ENCODE measurements around the gene METTL26.

Gene METTL26

DNA sequence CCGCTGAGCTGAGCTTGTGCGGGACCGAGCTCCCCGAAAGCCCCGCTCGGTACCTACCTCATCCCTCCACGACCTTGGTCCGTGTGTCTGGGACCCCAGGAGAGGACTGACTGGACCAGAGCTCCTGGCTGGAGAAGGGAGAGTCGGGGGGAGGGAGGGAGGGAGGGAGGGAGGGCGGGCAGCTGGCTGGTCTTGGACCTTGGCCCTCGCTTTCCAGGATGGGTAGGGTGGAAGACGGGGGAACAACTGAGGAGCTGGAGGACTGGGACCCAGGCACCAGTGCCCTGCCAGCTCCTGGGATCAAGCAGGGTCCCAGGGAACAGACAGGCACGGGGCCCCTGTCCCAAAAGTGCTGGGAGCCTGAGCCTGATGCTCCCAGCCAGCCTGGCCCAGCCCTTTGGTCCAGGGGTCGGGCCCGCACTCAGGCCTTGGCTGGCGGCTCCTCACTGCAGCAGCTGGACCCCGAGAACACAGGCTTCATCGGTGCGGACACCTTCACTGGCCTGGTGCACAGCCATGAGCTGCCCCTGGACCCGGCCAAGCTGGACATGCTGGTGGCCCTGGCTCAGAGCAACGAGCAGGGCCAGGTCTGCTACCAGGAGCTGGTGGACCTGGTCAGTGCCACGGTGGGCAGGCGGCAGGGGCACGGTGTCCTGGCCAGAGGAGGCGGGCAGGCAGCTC lies 39.9 kb upstream of the METTL26 start:
- peak in 3 of 56 donors; percentile 27 to 44 (median 31) for DNase-seq

- peak in 30 of 56 donors; percentile 7 to 76 (median 32) for DNase-seq
These were observed 39.1 kb upstream of the METTL26 start, which contains the start of gene RHBDL1 for GRCh38 chr16:674968-675883. TSS of gene RHBDL1 (plus strand) at chr16:675671. CDS start at chr16:675791, 120 bp downstream.

GRCh38 chr16:674214-674881 lies 38.2 kb upstream of the METTL26 start:
- no peak for DNase-seq

GRCh38 chr16:673399-673991 lies 37.4 kb upstream of the METTL26 start:
- no peak for DNase-seq

DNA sequence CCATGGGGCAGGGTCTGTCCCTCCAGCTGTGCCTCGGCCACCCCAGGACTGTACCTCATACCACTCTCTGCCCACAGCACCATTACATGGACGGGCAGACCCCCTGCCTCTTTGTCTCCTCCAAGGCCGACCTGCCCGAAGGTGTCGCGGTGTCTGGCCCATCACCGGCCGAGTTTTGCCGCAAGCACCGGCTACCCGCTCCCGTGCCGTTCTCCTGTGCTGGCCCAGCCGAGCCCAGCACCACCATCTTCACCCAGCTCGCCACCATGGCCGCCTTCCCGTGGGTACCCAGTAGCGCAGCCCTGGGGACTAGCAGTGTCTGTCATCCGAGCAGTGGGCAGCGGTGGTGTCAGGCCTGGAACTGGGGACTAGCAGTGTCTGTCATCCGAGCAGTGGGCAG lies 36.7 kb upstream of the METTL26 start:
- DNase-seq: no peak

- no peak for DNase-seq
These were observed 36.3 kb upstream of the METTL26 start for GRCh38 chr16:672371-672770.

- DNase-seq: no peak
These were observed 35.4 kb upstream of the METTL26 start for GRCh38 chr16:671353-672131.

DNA sequence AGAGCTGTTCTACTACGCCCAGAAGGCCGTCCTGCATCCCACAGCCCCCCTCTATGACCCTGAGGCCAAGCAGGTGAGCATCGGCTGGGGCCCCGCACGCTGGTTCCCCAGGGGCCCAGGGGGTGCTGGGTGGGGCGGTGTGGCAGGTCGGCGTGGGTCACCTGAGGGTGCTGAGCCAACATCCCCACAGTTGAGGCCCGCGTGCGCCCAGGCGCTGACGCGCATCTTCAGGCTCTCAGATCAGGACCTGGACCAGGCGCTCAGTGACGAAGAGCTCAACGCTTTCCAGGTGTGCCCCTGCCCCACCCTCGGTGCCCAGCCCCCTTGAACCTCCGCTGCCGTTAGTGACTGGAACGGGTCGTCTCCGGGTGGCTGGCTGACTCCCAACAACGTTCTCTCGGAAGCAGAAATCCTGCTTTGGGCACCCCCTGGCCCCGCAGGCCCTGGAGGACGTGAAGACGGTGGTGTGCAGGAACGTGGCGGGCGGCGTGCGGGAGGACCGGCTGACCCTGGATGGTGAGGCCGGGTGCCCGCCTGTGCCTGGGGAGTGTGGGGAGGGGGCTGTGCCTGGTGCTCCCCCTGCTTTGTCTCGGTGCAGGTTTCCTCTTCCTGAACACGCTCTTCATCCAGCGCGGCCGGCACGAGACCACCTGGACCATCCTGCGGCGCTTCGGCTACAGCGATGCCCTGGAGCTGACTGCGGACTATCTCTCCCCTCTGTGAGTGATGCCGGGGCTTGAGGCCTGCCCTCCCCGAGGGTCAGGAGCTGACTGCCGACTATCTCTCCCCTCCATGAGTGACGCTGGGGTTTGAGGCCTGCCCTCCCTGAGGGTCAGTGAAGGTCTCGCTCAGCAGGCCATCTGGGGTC lies 34.6 kb upstream of the METTL26 start:
- DNase-seq: no peak

- DNase-seq: no peak
These were observed 33.6 kb upstream of the METTL26 start for GRCh38 chr16:669666-670065.

- DNase-seq: no peak
These were observed 32.5 kb upstream of the METTL26 start for GRCh38 chr16:668519-669171.

- peak in 55 of 56 donors; percentile 18 to 96 (median 84) for DNase-seq
These were observed 31.8 kb upstream of the METTL26 start, which contains the start of gene RHOT2 for GRCh38 chr16:667780-668518. TSS of gene RHOT2 (plus strand) at chr16:668132. CDS start at chr16:668200, 68 bp downstream.

DNA sequence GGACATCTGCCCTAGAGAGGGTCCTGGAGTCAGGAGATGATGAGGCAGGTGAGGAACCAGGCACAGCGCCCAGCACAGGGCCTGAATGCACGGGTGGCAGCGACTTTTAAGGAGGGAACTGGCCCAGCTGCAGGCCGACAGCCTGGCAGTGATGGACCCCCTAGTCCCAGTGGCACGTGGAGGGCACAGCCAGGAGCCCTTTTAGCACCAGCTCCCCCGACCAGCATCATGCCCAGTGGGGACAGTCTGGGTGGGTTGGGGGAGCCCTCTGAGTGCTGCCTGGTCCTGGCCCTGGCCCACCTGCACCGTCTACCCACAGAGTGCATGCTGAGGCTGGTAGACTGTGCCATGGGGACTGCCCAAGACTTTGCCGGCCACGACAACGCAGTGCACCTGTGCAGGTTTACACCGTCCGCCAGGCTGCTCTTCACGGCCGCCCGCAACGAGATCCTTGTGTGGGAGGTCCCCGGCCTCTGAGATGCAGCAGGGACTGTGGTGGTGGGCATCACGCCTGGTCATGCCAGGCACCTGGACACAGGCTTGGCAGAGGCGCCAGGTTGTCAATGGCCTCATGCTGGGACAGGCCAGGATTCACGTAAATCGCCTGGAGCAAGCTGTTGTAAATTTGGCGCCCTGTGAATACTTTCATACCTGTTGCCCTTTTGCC lies 31.1 kb upstream of the METTL26 start:
- peak in 3 of 56 donors; percentile 29 to 47 (median 33) for DNase-seq

GRCh38 chr16:666572-666971 lies 30.5 kb upstream of the METTL26 start:
- DNase-seq: no peak

- DNase-seq: no peak
These were observed 26.5 kb upstream of the METTL26 start for GRCh38 chr16:662597-662996.

DNA sequence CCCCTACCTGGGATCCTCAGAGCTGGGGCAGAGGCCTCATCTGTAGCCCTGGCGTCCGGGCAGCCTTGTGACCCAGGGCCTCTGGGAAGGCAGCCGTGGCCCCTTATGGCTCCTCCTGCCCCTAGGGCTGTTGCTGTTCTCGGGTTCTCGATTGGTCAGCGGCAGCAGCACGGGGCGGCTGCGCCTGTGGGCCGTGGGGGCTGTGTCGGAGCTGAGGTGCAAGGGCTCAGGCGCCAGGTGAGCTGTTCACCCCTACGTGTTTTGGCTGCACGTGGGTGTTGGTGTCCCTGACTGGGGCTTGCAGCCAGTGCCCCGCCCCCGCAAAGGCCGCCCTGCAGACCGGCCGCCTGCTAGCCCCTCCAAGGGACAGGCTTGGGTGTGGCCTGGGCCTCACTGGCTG lies 26.0 kb upstream of the METTL26 start:
- DNase-seq: no peak

- DNase-seq: peak in 1 of 56 donors; percentile 48
These were observed 25.2 kb upstream of the METTL26 start for GRCh38 chr16:661184-661821.
